GM18907 (cell line): Measurements from ENCODE around the gene ARSI.

Source experiments
- ATAC-seq: cut with Tn5 transposase; IDR thresholded peaks from one replicate; pipeline ENCODE4 v1.9.1; 2021; ENCODE audit warnings: mild to moderate bottlenecking, moderate library complexity; ENCODE audit not compliant: unreplicated experiment

ARSI gene

GRCh38 chr5:150295172-150295634 lies 7.5 kb downstream of the ARSI start:
- ATAC-seq = no peak

GRCh38 chr5:150294551-150295071 lies 8.1 kb downstream of the ARSI start:
- no peak for ATAC-seq

GRCh38 chr5:150293091-150293941 lies 9.4 kb downstream of the ARSI start:
- ATAC-seq = no peak

GRCh38 chr5:150291388-150292385 lies 11.0 kb downstream of the ARSI start:
- no peak for ATAC-seq

GRCh38 chr5:150289551-150290390 lies 12.9 kb downstream of the ARSI start, which contains the start of gene CAMK2A:
Gene CAMK2A, minus strand, starts transcription at chr5:150289773. Its CDS starts 148 bp downstream, at chr5:150289625.
- ATAC-seq = no peak

GRCh38 chr5:150288791-150289190 lies 13.9 kb downstream of the ARSI start:
- no peak for ATAC-seq

GRCh38 chr5:150288361-150288760 lies 14.3 kb downstream of the ARSI start:
- no peak for ATAC-seq

GRCh38 chr5:150286820-150287219 lies 15.9 kb downstream of the ARSI start:
- ATAC-seq = no peak

- no peak for ATAC-seq
Measured at GRCh38 chr5:150285114-150285513, 17.6 kb downstream of the ARSI start.

- ATAC-seq = no peak
Measured at GRCh38 chr5:150284311-150284710, 18.4 kb downstream of the ARSI start.

- ATAC-seq = no peak
Measured at GRCh38 chr5:150283904-150284303, 18.8 kb downstream of the ARSI start.

- ATAC-seq = no peak
Measured at GRCh38 chr5:150281987-150282386, 20.7 kb downstream of the ARSI start.

GRCh38 chr5:150279330-150280020 lies 23.2 kb downstream of the ARSI start:
- ATAC-seq = no peak

GRCh38 chr5:150278916-150279315 lies 23.8 kb downstream of the ARSI start:
- ATAC-seq = no peak

- no peak for ATAC-seq
Measured at GRCh38 chr5:150278046-150278730, 24.5 kb downstream of the ARSI start.

- no peak for ATAC-seq
Measured at GRCh38 chr5:150277043-150277442, 25.7 kb downstream of the ARSI start.

GRCh38 chr5:150274811-150275210 lies 27.9 kb downstream of the ARSI start:
- no peak for ATAC-seq

GRCh38 chr5:150272531-150272930 lies 30.2 kb downstream of the ARSI start:
- ATAC-seq = no peak

- no peak for ATAC-seq
Measured at GRCh38 chr5:150271923-150272322, 30.8 kb downstream of the ARSI start.
